Right kidney (tissue), 9 donors: Measurements from ENCODE around the gene COPB1.
"Not testable (repeated sequence)": the region's sequence is repeated elsewhere in the genome, so short reads cannot be mapped to it uniquely, and the experiment has no call there.

Experiments used
- DNase-seq: peaks from one replicate; pipeline ENCODE4 v3.0.0-alpha.2; 2016
- long read RNA-seq, 8 donors: transcript quantifications; one replicate each; lab custom pipeline, GENCODE V29; 2026

COPB1 gene
- long read RNA-seq, donor 1, transcript COPB1-202 (22 exons, 3,382 nt) = major isoform, 10 of 26 reads
- long read RNA-seq, donor 1, partial matches to known transcripts = 6 of 26 reads
- long read RNA-seq, donor 1, other reads (novel, unspliced or antisense) = 8 of 26 reads
- long read RNA-seq, donor 2, partial matches to known transcripts = 0 of 4 reads
- long read RNA-seq, donor 2, other reads (novel, unspliced or antisense) = 0 of 4 reads
- long read RNA-seq, donor 3, transcript COPB1-202 (22 exons, 3,382 nt) = major isoform, 8 of 9 reads
- long read RNA-seq, donor 3, partial matches to known transcripts = 0 of 9 reads
- long read RNA-seq, donor 3, other reads (novel, unspliced or antisense) = 0 of 9 reads
- long read RNA-seq, donor 4, transcript COPB1-202 (22 exons, 3,382 nt) = major isoform, 9 of 11 reads
- long read RNA-seq, donor 4, partial matches to known transcripts = 0 of 11 reads
- long read RNA-seq, donor 4, other reads (novel, unspliced or antisense) = 0 of 11 reads
- long read RNA-seq, donor 5, transcript COPB1-202 (22 exons, 3,382 nt) = major isoform, 14 of 39 reads
- long read RNA-seq, donor 5, partial matches to known transcripts = 18 of 39 reads
- long read RNA-seq, donor 5, other reads (novel, unspliced or antisense) = 6 of 39 reads
- long read RNA-seq, donor 6, transcript COPB1-202 (22 exons, 3,382 nt) = major isoform, 12 of 12 reads
- long read RNA-seq, donor 6, partial matches to known transcripts = 0 of 12 reads
- long read RNA-seq, donor 6, other reads (novel, unspliced or antisense) = 0 of 12 reads
- long read RNA-seq, donor 7, transcript COPB1-202 (22 exons, 3,382 nt) = major isoform, 17 of 37 reads
- long read RNA-seq, donor 7, partial matches to known transcripts = 12 of 37 reads
- long read RNA-seq, donor 7, other reads (novel, unspliced or antisense) = 6 of 37 reads
- long read RNA-seq, donor 8, transcript COPB1-202 (22 exons, 3,382 nt) = major isoform, 15 of 25 reads
- long read RNA-seq, donor 8, partial matches to known transcripts = 0 of 25 reads
- long read RNA-seq, donor 8, other reads (novel, unspliced or antisense) = 8 of 25 reads

- peak; percentile 90 for DNase-seq
Observed at GRCh38 chr11:14499560-14500180, at the start of gene COPB1. COPB1 (minus strand) TSS chr11:14499811; CDS start chr11:14498928, 883 bp downstream.

- DNase-seq = no peak
Observed at GRCh38 chr11:14547440-14547839, 47.8 kb upstream of the COPB1 start.

GRCh38 chr11:14546672-14547071, 47.1 kb upstream of the COPB1 start:
- DNase-seq = no peak

GRCh38 chr11:14544611-14545010, 45.0 kb upstream of the COPB1 start:
- DNase-seq = no peak

GRCh38 chr11:14543260-14543659, 43.6 kb upstream of the COPB1 start:
- DNase-seq = no peak

- no peak for DNase-seq
Observed at GRCh38 chr11:14542324-14542723, 42.7 kb upstream of the COPB1 start.

GRCh38 chr11:14541192-14541947, 41.8 kb upstream of the COPB1 start:
- DNase-seq = no peak

- DNase-seq = peak; percentile 3
Observed at GRCh38 chr11:14539982-14540421, 40.4 kb upstream of the COPB1 start.

- DNase-seq = no peak
Observed at GRCh38 chr11:14538926-14539554, 39.4 kb upstream of the COPB1 start.

- no peak for DNase-seq
Observed at GRCh38 chr11:14538271-14538925, 38.8 kb upstream of the COPB1 start.

- peak; percentile 5 for DNase-seq
Observed at GRCh38 chr11:14537134-14537599, 37.6 kb upstream of the COPB1 start.

- not testable (repeated sequence) for DNase-seq
Observed at GRCh38 chr11:14535166-14535565, 35.6 kb upstream of the COPB1 start.

GRCh38 chr11:14529951-14530350, 30.3 kb upstream of the COPB1 start:
- no peak for DNase-seq

GRCh38 chr11:14529321-14529720, 29.7 kb upstream of the COPB1 start:
- DNase-seq = no peak

- DNase-seq = no peak
Observed at GRCh38 chr11:14522801-14523200, 23.2 kb upstream of the COPB1 start.

GRCh38 chr11:14522245-14522644, 22.6 kb upstream of the COPB1 start:
- no peak for DNase-seq

- no peak for DNase-seq
Observed at GRCh38 chr11:14520747-14521151, 21.1 kb upstream of the COPB1 start.

GRCh38 chr11:14519917-14520746, 20.5 kb upstream of the COPB1 start, which contains the start of gene PSMA1:
PSMA1 (minus strand) TSS chr11:14520386; CDS start chr11:14520299, 87 bp downstream.
- peak; percentile 92 for DNase-seq

GRCh38 chr11:14519597-14519916, 19.9 kb upstream of the COPB1 start:
- DNase-seq = no peak
